ENCODE results near the gene KCTD2.
A peak's percentile ranks its signal among the peaks of the same experiment; 100 is the strongest.

Gene KCTD2

DNA sequence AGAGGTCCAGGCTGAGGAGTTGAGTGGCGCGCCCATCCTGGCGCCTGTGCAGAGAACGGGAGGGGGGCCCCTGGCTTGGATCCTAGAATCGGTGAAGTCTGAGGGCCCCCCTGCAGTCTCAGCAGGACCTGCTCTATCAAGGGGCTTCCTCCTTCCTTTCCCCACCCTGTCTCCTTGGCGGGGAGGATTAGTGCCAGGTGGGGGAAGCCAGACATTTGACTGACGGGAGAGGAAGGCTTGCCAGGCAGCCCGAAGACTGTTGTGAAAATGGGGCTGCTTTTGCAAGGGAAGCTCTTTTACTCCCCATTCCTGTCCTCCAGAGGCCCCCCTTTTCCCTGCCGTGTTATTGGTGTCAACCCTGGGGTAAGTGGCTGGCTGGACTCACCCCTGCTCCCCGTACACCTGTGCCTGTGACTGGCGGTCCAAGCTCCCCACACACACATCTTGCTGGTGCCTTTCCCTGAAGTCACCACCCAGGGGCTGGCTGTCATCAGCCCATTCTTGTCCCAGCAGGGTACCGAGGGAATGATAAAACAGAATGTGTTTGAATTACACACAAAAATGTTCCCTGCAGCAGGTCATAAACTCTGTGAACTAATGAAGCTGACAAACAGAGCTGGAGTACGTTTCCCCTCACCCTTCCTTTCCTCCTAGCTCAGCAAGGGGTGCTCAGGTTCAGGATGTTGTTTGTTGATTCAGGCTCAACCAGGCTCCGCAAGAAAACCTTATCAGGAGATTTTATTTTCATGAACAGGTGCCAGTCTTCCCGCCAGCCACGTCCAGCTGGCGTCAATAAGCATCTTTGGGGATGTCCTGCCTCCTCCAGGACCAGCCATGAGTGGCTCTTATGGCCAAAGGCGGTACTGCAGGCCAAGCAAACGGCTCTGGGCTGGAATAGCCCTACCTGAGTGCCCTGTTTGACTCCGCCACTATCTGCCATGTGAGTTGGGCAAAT lies 58.4 kb downstream of the KCTD2 start:
- DNase-seq: peak; percentile 22
- Histone ChIP-seq H3K36me3 (replicated peaks) (no peaks in the 10 kb centered on the region), H3K27me3 (replicated peaks) (no peaks in the 10 kb centered on the region), H3K4me3 (ENCODE audit: low read depth, low read length) (no peak overlapping the region), H3K27ac (no peak overlapping the region)
- TF ChIP-seq CTCF (IDR thresholded peaks at IDR 0.05; ENCODE audit: low read depth, low read length, missing control alignments): peak; percentile 86
- in situ Hi-C loops (cut with HindIII; ENCODE audit: low pct_ligation_motif_present, low sequenced_read_pairs): no loop called here

DNA sequence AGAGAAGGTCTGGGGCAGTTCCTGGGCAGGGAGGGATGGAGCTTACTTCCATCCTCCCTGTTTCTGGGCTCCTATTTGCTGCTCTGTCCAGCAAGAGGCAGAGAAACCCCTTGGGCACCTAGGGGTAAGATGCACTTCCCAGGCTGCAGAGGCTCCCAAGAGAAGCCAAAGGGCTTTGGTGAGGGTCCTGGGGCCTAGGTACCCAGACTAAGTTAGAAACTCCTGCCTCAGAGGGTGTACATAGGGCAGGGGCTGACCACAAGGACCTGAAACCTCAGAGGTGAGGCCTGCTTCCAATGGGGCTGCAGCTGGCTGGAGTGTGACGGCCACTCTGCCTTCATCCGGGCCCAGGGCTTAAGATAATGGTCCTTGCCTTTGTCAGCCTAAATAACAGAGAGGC lies 61.2 kb downstream of the KCTD2 start:
- no peak for DNase-seq
- Histone ChIP-seq H3K27ac (no peak overlapping the region), H3K4me3 (ENCODE audit: low read depth, low read length) (no peak overlapping the region), H3K27me3 (replicated peaks) (no peaks in the 10 kb centered on the region), H3K36me3 (replicated peaks) (no peaks in the 10 kb centered on the region)
- in situ Hi-C loops (cut with HindIII; ENCODE audit: low pct_ligation_motif_present, low sequenced_read_pairs): no loop called here
- no peak for TF ChIP-seq CTCF (IDR thresholded peaks at IDR 0.05; ENCODE audit: low read depth, low read length, missing control alignments)

DNA sequence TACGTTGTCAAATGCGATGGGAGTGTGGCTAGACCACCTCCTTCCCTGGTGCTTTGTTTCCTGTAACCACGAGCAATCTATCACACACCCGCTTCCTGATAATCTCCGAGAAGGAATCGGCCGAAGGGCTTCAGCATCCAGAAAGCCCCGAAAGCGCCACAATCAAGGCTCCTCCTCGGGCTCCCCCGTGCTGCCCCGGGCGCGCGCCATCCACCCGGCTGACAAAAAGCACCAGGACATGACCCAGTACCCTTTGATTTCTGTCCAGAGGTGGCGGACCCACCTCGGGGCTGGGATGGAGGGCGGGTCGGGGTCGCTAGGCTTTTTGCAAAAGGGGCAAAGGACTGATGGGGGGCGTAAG lies 62.0 kb downstream of the KCTD2 start:
- Histone ChIP-seq H3K4me3 (ENCODE audit: low read depth, low read length) (peak overlapping the region; percentile 76), H3K36me3 (replicated peaks) (no peaks in the 10 kb centered on the region), H3K27ac (no peak overlapping the region), H3K27me3 (replicated peaks) (no peaks in the 10 kb centered on the region)
- no peak for DNase-seq
- no peak for TF ChIP-seq CTCF (IDR thresholded peaks at IDR 0.05; ENCODE audit: low read depth, low read length, missing control alignments)
- in situ Hi-C loops (cut with HindIII; ENCODE audit: low pct_ligation_motif_present, low sequenced_read_pairs): no loop called here

DNA sequence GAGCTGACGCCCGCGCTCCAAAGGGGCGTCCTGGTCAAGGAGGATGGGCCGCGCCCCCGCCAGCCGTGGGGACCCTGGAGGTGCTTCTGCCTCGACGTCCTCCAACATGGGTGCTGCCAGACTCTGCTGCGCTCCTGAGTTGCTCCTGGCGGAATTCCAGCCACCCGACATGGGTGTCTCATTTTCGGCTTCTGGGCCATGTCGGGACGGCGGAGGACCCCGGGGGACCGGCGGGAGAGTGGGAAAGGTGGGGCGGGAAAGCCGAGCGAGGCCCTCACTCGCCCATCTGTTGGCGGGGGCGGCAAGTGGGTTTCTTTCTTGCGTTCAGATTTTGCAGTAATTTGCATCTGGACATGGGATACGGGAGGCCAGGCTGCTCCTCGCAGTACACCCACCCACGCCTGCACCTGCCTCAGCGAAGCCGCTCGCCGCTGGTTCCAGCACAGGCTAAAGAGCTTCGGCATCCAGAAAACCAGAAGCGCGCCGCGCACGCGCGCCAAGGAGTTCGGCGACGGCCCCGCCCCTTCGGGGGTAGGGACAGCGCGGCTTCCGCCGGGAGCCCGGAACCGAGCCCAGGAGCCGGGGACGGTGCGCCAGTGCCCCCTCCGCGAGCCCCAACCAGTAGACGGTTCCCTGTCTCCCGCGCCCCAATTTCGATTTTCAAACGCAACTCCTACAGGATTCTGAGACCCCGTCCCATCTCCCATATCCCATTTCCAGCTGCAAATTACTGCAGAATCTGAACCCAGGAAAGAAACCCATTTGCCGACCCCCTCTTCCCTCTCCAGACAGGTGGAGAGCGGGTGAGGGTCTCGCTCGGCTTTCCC lies 62.6 kb downstream of the KCTD2 start, which contains the start of gene ARMC7:
Gene ARMC7, plus strand, starts transcription at position 563 of the 827 bp plus-strand sequence. CDS start 320 bp downstream, outside the sequence.
- DNase-seq: peak; percentile 69
- Histone ChIP-seq H3K4me3 (ENCODE audit: low read depth, low read length) (peak within 1 kb of the TSS; percentile 76), H3K27me3 (replicated peaks) (no peaks in the 10 kb centered on the region), H3K27ac (no peak within 1 kb of the TSS), H3K36me3 (replicated peaks) (no peaks in the 10 kb centered on the region)
- in situ Hi-C loops (cut with HindIII; ENCODE audit: low pct_ligation_motif_present, low sequenced_read_pairs): no loop called here
- no peak for TF ChIP-seq CTCF (IDR thresholded peaks at IDR 0.05; ENCODE audit: low read depth, low read length, missing control alignments)

DNA sequence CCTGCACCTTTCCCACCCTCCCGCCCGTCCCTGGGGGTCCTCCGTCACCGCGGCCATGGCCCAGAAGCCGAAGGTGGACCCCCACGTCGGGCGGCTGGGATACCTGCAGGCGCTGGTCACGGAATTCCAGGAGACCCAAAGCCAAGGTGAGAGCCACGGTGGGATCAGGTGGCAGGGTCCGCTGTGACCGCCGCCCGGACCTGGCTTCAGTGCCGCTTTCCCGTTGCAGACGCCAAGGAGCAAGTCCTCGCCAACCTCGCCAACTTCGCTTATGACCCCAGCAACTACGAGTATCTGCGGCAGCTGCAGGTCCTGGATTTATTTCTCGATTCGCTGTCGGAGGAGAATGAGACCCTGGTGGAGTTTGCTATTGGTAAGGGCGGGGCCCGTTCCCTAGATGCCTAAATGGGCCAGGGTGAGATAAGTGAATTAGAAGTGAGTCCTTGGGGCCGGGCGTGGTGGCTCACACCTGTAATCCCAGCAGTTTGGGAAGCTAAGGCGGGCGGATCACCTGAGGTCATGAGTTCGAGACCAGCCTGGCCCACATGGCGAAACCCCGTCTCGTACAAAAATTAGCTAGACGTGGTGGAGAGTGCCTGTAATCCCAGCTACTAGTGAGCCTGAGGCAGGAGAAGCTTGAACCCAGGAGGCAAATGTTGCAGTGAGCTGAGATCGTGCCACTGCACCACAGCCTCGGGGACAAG lies 63.4 kb downstream of the KCTD2 start:
- Histone ChIP-seq H3K27ac (no peak overlapping the region), H3K27me3 (replicated peaks) (no peaks in the 10 kb centered on the region), H3K36me3 (replicated peaks) (no peaks in the 10 kb centered on the region), H3K4me3 (ENCODE audit: low read depth, low read length) (peak overlapping the region; percentile 76)
- in situ Hi-C loops (cut with HindIII; ENCODE audit: low pct_ligation_motif_present, low sequenced_read_pairs): no loop called here
- TF ChIP-seq CTCF (IDR thresholded peaks at IDR 0.05; ENCODE audit: low read depth, low read length, missing control alignments): no peak
- no peak for DNase-seq

Measured in brain microvascular endothelial cell (primary cell).